HG02840 (cell line): ENCODE results near the gene TAL1.
"Not testable (repeated sequence)": the region's sequence is repeated elsewhere in the genome, so short reads cannot be mapped to it uniquely, and the experiment has no call there.

Experiments used
- ATAC-seq: cut with Tn5 transposase; IDR thresholded peaks from one replicate; pipeline ENCODE4 v1.9.1; 2021; ENCODE audit warnings: mild to moderate bottlenecking, moderate library complexity, moderate number of reproducible peaks; ENCODE audit not compliant: unreplicated experiment, low FRiP score

Gene TAL1

GRCh38 chr1:47232187-47232874, at the start of gene TAL1:
TSS of gene TAL1 (minus strand) at chr1:47232225. CDS start at chr1:47225888, 6,337 bp downstream.
- ATAC-seq = no peak

GRCh38 chr1:47280142-47280541, 48.1 kb upstream of the TAL1 start:
- no peak for ATAC-seq

- no peak for ATAC-seq
These were observed 44.8 kb upstream of the TAL1 start for GRCh38 chr1:47276850-47277249.

- not testable (repeated sequence) for ATAC-seq
These were observed 43.8 kb upstream of the TAL1 start for GRCh38 chr1:47275811-47276210.

GRCh38 chr1:47265529-47265928, 33.5 kb upstream of the TAL1 start:
- not testable (repeated sequence) for ATAC-seq

GRCh38 chr1:47262787-47263413, 30.9 kb upstream of the TAL1 start:
- ATAC-seq = no peak

GRCh38 chr1:47257224-47257623, 25.2 kb upstream of the TAL1 start:
- ATAC-seq = no peak

- no peak for ATAC-seq
These were observed 20.8 kb upstream of the TAL1 start for GRCh38 chr1:47252795-47253194.

- no peak for ATAC-seq
These were observed 20.3 kb upstream of the TAL1 start for GRCh38 chr1:47252369-47252768.

GRCh38 chr1:47249755-47250154, 17.7 kb upstream of the TAL1 start:
- ATAC-seq = no peak

- ATAC-seq = no peak
These were observed 12.4 kb upstream of the TAL1 start for GRCh38 chr1:47244339-47244862.

- ATAC-seq = no peak
These were observed 11.9 kb upstream of the TAL1 start for GRCh38 chr1:47243910-47244309.

GRCh38 chr1:47241114-47242113, 9.4 kb upstream of the TAL1 start:
- no peak for ATAC-seq

- ATAC-seq = no peak
These were observed 7.0 kb upstream of the TAL1 start for GRCh38 chr1:47238935-47239592.

GRCh38 chr1:47235806-47236205, 3.8 kb upstream of the TAL1 start:
- no peak for ATAC-seq

- ATAC-seq = no peak
These were observed 3.2 kb upstream of the TAL1 start for GRCh38 chr1:47235241-47235681.

GRCh38 chr1:47233186-47233585, 1.2 kb upstream of the TAL1 start:
- no peak for ATAC-seq

- ATAC-seq = no peak
These were observed 481 bp downstream of the TAL1 start for GRCh38 chr1:47231301-47232186.

- no peak for ATAC-seq
These were observed 1.2 kb downstream of the TAL1 start for GRCh38 chr1:47230692-47231300.
